Measurements from ENCODE around the gene PCBP2. TPM values are rescaled to one million over a fixed set of nuclear protein-coding genes. Genes with fewer than 3 reads are reported as not detected.

The PCBP2 gene
- total and polyA plus RNA-seq, 10 of the 15 experiments (the other 5 are each of a cell fraction or from before 2014, with no cell fraction given): 109 to 803 (median 327) TPM

DNA sequence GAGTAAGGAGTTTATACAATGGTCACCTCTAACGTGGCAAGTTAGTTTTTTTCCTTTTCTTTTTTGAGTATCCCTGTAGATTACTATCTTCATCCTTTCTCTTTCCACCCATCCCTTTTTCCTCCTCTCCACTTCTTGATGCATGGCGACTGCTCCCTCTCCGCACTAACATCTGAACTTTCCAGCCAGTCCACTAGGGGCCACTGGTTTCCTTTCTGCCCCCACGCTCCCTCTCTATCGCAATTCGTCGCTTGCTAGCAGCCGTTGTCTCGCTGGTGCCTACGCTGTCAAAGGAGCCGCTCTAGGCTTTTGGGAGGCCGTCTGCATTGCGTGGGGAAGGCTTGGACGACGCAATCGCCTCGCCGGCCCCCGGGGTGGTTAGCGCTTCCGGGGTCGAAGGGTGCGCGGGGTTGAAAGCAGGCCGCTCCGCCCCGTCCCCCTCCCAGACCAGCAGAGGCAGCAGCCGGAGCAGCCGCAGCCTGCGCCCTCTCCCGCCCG is at the start of gene PCBP2 (continued):
- TF ChIP-seq ETV6 (conservative IDR thresholded peaks at IDR 0.05 in 1 of 2, IDR thresholded peaks at IDR 0.05 in 1 of 2; ENCODE audit: borderline replicate concordance in 1 of 2, low read depth in 1 of 2) (no peak; a peak in 1 of 4 replicates), TAF1 (IDR thresholded peaks at IDR 0.05; ENCODE audit: borderline replicate concordance, low read depth, low read length) (peak; percentile 88), MTA2 (IDR thresholded peaks at IDR 0.05; ENCODE audit: low read depth) (peak; percentile 92), WRNIP1 (IDR thresholded peaks at IDR 0.05; ENCODE audit: borderline replicate concordance, low read depth, low read length) (peak; percentile 76; the same call in 1 of the 2 replicates), ZNF622 (IDR thresholded peaks at IDR 0.05) (no peak), NRF1 (conservative IDR thresholded peaks at IDR 0.05; ENCODE audit: low read depth, low read length) (peak; percentile 5; the same call in 1 of the 2 replicates), CHD1 (IDR thresholded peaks at IDR 0.05; ENCODE audit: low read depth, low read length) (no peak)
- TF ChIP-seq, protein P1, sequence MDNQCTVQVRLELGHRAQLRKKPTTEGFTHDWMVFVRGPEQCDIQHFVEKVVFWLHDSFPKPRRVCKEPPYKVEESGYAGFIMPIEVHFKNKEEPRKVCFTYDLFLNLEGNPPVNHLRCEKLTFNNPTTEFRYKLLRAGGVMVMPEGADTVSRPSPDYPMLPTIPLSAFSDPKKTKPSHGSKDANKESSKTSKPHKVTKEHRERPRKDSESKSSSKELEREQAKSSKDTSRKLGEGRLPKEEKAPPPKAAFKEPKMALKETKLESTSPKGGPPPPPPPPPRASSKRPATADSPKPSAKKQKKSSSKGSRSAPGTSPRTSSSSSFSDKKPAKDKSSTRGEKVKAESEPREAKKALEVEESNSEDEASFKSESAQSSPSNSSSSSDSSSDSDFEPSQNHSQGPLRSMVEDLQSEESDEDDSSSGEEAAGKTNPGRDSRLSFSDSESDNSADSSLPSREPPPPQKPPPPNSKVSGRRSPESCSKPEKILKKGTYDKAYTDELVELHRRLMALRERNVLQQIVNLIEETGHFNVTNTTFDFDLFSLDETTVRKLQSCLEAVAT (IDR thresholded peaks at IDR 0.05): peak; percentile 78
- TF ChIP-seq, protein P2, sequence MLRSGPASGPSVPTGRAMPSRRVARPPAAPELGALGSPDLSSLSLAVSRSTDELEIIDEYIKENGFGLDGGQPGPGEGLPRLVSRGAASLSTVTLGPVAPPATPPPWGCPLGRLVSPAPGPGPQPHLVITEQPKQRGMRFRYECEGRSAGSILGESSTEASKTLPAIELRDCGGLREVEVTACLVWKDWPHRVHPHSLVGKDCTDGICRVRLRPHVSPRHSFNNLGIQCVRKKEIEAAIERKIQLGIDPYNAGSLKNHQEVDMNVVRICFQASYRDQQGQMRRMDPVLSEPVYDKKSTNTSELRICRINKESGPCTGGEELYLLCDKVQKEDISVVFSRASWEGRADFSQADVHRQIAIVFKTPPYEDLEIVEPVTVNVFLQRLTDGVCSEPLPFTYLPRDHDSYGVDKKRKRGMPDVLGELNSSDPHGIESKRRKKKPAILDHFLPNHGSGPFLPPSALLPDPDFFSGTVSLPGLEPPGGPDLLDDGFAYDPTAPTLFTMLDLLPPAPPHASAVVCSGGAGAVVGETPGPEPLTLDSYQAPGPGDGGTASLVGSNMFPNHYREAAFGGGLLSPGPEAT (IDR thresholded peaks at IDR 0.05; ENCODE audit: low read depth): peak; percentile 73; the same call in 1 of the 2 replicates
- TF ChIP-seq, protein P3, sequence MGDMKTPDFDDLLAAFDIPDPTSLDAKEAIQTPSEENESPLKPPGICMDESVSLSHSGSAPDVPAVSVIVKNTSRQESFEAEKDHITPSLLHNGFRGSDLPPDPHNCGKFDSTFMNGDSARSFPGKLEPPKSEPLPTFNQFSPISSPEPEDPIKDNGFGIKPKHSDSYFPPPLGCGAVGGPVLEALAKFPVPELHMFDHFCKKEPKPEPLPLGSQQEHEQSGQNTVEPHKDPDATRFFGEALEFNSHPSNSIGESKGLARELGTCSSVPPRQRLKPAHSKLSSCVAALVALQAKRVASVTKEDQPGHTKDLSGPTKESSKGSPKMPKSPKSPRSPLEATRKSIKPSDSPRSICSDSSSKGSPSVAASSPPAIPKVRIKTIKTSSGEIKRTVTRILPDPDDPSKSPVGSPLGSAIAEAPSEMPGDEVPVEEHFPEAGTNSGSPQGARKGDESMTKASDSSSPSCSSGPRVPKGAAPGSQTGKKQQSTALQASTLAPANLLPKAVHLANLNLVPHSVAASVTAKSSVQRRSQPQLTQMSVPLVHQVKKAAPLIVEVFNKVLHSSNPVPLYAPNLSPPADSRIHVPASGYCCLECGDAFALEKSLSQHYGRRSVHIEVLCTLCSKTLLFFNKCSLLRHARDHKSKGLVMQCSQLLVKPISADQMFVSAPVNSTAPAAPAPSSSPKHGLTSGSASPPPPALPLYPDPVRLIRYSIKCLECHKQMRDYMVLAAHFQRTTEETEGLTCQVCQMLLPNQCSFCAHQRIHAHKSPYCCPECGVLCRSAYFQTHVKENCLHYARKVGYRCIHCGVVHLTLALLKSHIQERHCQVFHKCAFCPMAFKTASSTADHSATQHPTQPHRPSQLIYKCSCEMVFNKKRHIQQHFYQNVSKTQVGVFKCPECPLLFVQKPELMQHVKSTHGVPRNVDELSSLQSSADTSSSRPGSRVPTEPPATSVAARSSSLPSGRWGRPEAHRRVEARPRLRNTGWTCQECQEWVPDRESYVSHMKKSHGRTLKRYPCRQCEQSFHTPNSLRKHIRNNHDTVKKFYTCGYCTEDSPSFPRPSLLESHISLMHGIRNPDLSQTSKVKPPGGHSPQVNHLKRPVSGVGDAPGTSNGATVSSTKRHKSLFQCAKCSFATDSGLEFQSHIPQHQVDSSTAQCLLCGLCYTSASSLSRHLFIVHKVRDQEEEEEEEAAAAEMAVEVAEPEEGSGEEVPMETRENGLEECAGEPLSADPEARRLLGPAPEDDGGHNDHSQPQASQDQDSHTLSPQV (IDR thresholded peaks at IDR 0.05): 0 out of 2 replicates have a peak, but pooled peaks have one; percentile 41
- TF ChIP-seq, protein P4, sequence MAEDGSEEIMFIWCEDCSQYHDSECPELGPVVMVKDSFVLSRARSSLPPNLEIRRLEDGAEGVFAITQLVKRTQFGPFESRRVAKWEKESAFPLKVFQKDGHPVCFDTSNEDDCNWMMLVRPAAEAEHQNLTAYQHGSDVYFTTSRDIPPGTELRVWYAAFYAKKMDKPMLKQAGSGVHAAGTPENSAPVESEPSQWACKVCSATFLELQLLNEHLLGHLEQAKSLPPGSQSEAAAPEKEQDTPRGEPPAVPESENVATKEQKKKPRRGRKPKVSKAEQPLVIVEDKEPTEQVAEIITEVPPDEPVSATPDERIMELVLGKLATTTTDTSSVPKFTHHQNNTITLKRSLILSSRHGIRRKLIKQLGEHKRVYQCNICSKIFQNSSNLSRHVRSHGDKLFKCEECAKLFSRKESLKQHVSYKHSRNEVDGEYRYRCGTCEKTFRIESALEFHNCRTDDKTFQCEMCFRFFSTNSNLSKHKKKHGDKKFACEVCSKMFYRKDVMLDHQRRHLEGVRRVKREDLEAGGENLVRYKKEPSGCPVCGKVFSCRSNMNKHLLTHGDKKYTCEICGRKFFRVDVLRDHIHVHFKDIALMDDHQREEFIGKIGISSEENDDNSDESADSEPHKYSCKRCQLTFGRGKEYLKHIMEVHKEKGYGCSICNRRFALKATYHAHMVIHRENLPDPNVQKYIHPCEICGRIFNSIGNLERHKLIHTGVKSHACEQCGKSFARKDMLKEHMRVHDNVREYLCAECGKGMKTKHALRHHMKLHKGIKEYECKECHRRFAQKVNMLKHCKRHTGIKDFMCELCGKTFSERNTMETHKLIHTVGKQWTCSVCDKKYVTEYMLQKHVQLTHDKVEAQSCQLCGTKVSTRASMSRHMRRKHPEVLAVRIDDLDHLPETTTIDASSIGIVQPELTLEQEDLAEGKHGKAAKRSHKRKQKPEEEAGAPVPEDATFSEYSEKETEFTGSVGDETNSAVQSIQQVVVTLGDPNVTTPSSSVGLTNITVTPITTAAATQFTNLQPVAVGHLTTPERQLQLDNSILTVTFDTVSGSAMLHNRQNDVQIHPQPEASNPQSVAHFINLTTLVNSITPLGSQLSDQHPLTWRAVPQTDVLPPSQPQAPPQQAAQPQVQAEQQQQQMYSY (CRISPR knock-in tag; IDR thresholded peaks at IDR 0.05): no peak

Data from GM12878 (cell line).